Myometrial cell (primary cell): ENCODE data around the gene NKIRAS1. TPM values are rescaled to one million over a fixed set of nuclear protein-coding genes. Genes with fewer than 3 reads are reported as not detected.

Experiments
- total RNA-seq: library from RNA; depleted of rRNA; stranded (reverse); fragments of >200 nt; gene quantifications from 2 replicates; pipeline ENCODE4 v1.2.3, GENCODE V29; 2015

Gene NKIRAS1
- 4.9 and 7.4 TPM in 2 replicates for total RNA-seq

GRCh38 chr3:23916886-23917678 lies at the start of gene NKIRAS1, which contains the start of gene RPL15:
TSS of gene NKIRAS1 (minus strand) at chr3:23916990. CDS start at chr3:23910904, 6,086 bp downstream.
TSS of gene RPL15 (plus strand) at chr3:23917132. CDS start at chr3:23917860, 728 bp downstream.

GRCh38 chr3:23944861-23945662 lies 28.3 kb upstream of the NKIRAS1 start, which contains the start of gene NR1D2:
TSS of gene NR1D2 (plus strand) at chr3:23945286. CDS start at chr3:23945579, 293 bp downstream.

Other genes with a start within 250 kb of the NKIRAS1 start
- gene UBE2E1, start 111.0 kb downstream of the NKIRAS1 start, total RNA-seq = 55.3 and 69.5 TPM in 2 replicates
- gene RPL15, start 142 bp upstream of the NKIRAS1 start, total RNA-seq = 3,391 and 3,570 TPM in 2 replicates
- 7.5 and 9.6 TPM in 2 replicates for gene NR1D2, start 28.3 kb upstream of the NKIRAS1 start, total RNA-seq